HEK293T (cell line): ENCODE measurements around the gene RDH16.

ENCODE experiments used
- ARNT ChIP-seq: fragments of 450-650 bp; IDR thresholded peaks from 2 replicates; pipeline ENCODE4 v1.6.1; 2017; ENCODE audit warnings: mild to moderate bottlenecking
- BHLHE40 ChIP-seq: fragments of 450-650 bp; IDR thresholded peaks from 2 replicates; pipeline ENCODE4 v1.6.1; 2016; ENCODE audit warnings: mild to moderate bottlenecking, moderate library complexity, borderline replicate concordance
- CTBP1 ChIP-seq: fragments of 450-650 bp; IDR thresholded peaks from 2 replicates; pipeline ENCODE4 v1.6.1; 2016; ENCODE audit warnings: borderline replicate concordance
- FOXM1 ChIP-seq: fragments of 450-650 bp; IDR thresholded peaks from 2 replicates; pipeline ENCODE4 v1.6.1; 2017; ENCODE audit warnings: mild to moderate bottlenecking, borderline replicate concordance
- NFRKB ChIP-seq: fragments of 450-650 bp; IDR thresholded peaks from 2 replicates; pipeline ENCODE4 v1.6.1; 2016; ENCODE audit warnings: mild to moderate bottlenecking, moderate library complexity
- PKNOX1 ChIP-seq: fragments of 450-650 bp; IDR thresholded peaks from 2 replicates; pipeline ENCODE4 v1.6.1; 2016
- SP1 ChIP-seq: fragments of 450-650 bp; IDR thresholded peaks from 2 replicates; pipeline ENCODE4 v1.6.1; 2017
- SUZ12 ChIP-seq: fragments of 450-650 bp; IDR thresholded peaks from 2 replicates; pipeline ENCODE4 v1.6.1; 2016; ENCODE audit warnings: mild to moderate bottlenecking
- TARDBP ChIP-seq: fragments of 450-650 bp; IDR thresholded peaks from 2 replicates; pipeline ENCODE4 v1.6.1; 2016

GRCh38 chr12:56983386-56983785 lies 26.0 kb upstream of the RDH16 start:
- no peak for TF ChIP-seq BHLHE40
- no peak for TF ChIP-seq SP1
- no peak for TF ChIP-seq NFRKB
- no peak for TF ChIP-seq TARDBP
- no peak for TF ChIP-seq ARNT
- no peak for TF ChIP-seq PKNOX1
- TF ChIP-seq SUZ12: no peak
- no peak for TF ChIP-seq FOXM1
- no peak for TF ChIP-seq CTBP1
